ENCODE results near the gene TPM2.
A peak's percentile ranks its signal among the peaks of the same experiment; 100 is the strongest.

The TPM2 gene

GRCh38 chr9:35675732-35676392 lies 13.9 kb downstream of the TPM2 start:
- DNase-seq = peak; percentile 34

DNA sequence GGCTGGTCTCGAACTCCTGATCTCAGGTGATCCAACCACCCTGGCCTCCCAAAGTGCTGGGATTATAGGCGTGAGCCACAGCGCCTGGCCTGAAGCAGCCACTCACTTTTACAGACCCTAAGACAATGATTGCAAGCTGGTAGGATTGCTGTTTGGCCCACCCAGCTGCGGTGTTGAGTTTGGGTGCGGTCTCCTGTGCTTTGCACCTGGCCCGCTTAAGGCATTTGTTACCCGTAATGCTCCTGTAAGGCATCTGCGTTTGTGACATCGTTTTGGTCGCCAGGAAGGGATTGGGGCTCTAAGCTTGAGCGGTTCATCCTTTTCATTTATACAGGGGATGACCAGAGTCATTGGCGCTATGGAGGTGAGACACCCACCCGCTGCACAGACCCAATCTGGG lies 14.5 kb downstream of the TPM2 start:
- DNase-seq = no peak

- DNase-seq = no peak
Observed at GRCh38 chr9:35674025-35674361, 15.7 kb downstream of the TPM2 start.

DNA sequence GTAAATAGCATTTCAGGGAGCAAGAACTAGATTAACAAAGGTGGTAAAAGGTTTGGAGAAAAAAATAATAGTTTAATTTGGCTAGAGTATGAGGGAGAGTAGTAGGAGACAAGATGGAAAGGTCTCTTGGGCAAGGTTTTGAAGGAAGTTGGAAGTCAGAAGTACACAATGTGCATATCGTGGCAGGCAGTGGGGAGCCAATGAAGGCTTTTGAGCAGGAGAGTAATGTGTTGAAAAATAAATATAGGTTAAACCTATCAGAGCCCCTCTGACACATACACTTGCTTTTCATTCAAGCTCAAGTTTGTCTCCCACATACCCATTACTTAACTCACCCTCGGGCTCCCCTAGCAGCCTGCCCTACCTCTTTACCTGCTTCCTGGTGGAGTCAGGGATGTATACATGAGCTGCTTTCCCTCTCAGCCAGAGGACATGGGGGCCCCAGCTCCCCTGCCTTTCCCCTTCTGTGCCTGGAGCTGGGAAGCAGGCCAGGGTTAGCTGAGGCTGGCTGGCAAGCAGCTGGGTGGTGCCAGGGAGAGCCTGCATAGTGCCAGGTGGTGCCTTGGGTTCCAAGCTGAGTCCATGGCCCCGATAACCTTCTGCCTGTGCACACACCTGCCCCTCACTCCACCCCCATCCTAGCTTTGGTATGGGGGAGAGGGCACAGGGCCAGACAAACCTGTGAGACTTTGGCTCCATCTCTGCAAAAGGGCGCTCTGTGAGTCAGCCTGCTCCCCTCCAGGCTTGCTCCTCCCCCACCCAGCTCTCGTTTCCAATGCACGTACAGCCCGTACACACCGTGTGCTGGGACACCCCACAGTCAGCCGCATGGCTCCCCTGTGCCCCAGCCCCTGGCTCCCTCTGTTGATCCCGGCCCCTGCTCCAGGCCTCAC lies 16.3 kb downstream of the TPM2 start, which contains the start of gene CA9:
Gene CA9 (plus strand): TSS at position 797 of the 893 bp plus-strand sequence. CDS start 32 bp downstream, at position 829.
- peak; percentile 40 for DNase-seq

DNA sequence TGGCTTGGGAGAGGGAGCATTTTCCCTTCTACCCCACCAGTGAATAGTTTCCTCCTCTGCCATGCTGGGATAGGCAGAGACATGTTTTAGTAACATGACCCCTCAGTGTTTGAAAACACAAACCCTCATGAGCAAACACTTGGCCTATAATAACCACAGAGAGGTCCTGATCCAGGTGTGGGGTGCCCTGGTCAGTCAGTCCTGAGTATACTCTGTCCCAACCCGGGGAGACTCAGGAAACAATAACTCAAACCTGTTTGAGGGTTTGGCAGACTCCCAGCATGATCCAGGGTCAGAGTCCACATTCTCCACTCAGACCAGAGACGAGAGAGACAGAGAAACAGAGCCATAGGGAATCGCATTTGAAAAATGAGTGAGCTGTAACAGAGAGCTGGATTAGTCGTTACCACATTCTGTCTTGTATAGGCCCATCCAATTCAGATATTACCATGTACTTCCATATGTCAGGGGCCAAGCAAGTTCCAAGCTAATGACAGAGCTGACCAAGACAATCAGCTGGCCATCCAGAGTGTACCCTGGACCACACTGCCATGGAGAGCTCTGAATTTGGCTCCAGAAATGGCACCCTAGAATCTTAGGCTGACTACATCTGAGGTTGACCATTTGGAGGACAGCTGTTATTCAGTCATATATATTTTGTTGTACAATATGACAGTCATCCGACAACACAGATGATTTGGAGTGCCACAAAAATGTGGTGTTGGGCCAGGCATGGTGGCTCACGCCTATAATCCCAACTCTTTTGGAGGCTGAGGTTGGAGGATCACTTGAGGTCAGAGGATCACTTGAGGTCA lies 20.2 kb downstream of the TPM2 start:
- DNase-seq = no peak

DNA sequence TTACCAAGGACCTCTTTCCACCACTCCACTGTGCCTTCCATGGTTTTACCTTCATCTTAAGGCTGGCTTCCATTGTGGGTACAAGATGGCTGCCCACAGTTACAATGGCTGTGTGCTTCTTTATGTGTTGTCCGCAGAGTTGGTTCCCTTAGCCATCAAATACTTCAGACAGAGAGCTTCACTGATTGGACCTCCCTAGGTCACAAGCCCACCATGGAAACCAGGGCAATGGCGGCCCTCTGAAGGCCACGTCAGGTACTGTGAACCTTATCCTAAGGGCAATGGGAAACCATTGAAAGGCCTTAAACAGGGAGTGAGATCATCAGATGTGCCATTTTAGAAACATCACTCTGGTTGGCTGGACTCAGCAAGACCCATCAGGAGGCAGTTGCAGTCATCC lies 21.8 kb downstream of the TPM2 start:
- no peak for DNase-seq

- DNase-seq = no peak
Observed at GRCh38 chr9:35666549-35666948, 23.2 kb downstream of the TPM2 start.

DNA sequence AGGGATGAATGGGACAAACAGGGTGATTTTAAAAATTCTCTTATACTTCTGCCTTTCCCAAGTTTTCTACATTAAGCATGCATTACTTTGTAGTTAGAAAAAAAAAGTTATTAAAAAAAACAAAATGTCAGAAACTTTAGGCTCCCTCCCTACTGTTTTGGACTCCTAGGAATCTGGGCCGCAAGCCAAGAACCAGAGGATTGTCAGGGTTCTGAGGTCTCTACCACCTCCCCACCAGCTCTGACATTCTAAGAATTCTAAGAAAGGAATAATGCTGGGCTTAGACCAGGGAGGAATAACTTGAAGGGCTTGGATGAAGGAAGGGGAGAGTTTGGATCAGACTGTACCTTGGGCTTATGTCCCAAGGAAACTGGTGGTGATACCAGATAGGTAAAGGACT lies 23.7 kb downstream of the TPM2 start:
- DNase-seq = peak; percentile 93

- no peak for DNase-seq
Observed at GRCh38 chr9:35665471-35665818, 24.3 kb downstream of the TPM2 start.

DNA sequence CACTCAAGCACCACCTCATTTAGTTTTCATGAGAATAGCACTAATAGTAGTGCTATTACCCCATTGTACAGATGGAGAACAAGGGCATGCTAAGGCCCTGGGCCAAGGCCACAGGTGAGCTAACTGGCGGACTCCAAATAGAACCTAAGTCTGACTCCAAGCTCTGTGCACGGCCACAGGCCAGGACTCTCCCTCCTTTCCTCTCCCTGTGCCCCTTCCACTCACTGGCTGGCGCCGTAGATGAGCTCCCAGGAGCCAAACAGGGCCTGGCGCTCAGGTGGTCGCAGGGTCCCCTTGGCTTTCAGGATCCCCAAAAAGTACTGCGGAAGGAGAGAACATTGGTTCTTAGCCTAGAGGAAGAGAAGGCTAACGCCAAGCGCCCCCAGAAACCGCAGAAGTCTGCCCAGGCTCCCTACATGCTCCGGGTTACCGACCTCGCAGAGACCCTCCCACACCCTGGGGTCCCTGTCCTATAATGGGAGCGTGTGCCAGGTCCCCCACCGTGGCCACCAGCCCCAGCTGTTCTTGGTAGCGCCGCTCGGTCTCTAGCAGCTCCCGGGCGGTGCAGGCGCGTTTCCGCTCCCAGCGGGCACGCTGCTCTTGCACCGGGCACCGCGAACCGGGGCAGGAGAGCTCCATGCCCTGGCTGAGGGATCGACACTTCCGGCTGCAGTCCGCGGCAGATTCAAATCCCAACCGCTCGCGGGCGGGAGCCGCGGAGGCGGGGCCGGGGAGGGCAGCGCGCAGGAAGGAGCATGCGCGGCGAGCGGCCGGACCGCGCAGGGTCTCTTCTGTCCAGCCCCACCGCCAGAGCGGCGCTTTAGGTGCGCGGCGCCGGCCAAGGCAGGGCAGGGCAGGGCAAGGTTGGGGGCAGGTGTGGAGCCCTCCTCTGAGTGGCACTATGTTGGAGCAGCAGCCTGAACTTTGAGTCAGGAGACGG lies 24.9 kb downstream of the TPM2 start, which contains the start of gene ARHGEF39:
Gene ARHGEF39 (minus strand): TSS at position 665 of the 940 bp plus-strand sequence. CDS start 26 bp downstream, at position 639.
- peak; percentile 82 for DNase-seq

DNA sequence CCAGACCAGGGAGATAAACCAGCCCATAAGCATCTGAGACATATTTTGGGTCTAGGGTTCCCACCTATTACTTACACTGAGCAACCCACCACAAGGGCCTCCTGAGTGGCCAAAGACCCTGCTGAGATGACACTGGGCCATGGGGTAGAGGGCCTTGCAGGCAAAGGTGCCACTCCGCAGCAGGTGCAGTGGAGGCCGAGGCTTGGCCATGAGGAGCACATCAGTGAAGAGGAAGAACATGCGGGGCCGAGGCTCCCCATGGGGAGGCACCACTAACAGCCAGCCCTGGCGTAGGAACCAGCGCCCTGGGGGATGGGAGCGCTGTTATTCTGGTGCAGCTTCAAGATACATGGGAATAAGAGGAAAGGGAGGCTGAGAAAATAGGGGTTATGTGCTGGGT lies 27.3 kb downstream of the TPM2 start:
- DNase-seq = no peak

DNA sequence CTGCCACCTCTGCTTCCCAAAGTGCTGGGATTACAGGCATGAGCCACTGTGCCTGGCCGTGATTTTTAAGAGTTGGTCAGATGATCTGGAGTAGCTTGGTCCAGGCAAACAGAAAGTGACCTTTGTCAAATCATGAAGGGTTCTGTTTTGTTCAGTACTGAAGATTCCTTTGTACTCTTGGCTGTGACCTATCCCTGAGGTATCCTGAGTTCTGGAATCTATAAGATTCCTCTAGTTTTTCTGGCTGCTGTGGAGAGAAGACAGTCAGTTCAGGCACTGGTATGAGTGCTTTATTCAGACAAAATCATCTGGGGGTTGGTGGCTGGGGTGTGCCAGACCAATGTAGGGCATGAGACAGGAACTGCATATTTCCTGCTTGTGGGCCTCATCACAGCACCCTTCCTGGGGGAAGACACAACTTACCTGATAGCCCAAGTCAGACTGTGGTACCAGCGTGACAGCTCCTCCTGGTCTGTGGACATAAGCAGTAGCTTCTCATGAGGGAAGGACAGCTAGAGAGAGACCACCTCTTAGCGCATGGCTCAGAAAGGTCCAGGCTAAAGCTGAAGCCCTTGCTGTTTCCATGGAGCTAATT lies 27.9 kb downstream of the TPM2 start:
- DNase-seq = no peak

- peak; percentile 75 for DNase-seq
Observed at GRCh38 chr9:35660966-35661415, 28.7 kb downstream of the TPM2 start.

DNA sequence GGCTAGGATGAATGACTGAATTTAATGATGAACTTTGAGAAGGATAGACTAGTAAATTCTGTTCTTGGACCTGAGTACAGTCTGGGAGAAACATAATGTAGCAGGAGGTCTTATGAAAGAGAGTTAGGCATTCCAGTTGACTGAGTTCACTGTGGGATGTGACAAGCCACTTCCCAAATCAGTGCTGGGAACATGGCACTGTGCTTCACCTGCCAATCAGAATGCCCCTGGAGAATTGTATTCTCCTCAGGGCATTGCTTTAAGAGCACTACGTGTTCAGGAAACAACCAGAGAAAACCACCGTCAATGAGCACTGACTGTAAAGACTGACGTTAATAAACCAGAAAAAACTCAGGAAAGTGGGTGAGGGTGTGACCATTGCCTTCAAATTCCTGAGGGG lies 30.4 kb downstream of the TPM2 start:
- peak; percentile 81 for DNase-seq

- peak; percentile 61 for DNase-seq
Observed at GRCh38 chr9:35658968-35659220, 30.8 kb downstream of the TPM2 start.

GRCh38 chr9:35658137-35658967 lies 31.4 kb downstream of the TPM2 start, which contains the start of gene CCDC107:
TSS of gene CCDC107 (plus strand) at chr9:35658292. CDS start at chr9:35658380, 88 bp downstream.
- DNase-seq = peak; percentile 88

GRCh38 chr9:35657546-35658136 lies 32.1 kb downstream of the TPM2 start, which contains the start of gene RMRP:
TSS of gene RMRP (minus strand) at chr9:35658019.
- DNase-seq = peak; percentile 100

DNA sequence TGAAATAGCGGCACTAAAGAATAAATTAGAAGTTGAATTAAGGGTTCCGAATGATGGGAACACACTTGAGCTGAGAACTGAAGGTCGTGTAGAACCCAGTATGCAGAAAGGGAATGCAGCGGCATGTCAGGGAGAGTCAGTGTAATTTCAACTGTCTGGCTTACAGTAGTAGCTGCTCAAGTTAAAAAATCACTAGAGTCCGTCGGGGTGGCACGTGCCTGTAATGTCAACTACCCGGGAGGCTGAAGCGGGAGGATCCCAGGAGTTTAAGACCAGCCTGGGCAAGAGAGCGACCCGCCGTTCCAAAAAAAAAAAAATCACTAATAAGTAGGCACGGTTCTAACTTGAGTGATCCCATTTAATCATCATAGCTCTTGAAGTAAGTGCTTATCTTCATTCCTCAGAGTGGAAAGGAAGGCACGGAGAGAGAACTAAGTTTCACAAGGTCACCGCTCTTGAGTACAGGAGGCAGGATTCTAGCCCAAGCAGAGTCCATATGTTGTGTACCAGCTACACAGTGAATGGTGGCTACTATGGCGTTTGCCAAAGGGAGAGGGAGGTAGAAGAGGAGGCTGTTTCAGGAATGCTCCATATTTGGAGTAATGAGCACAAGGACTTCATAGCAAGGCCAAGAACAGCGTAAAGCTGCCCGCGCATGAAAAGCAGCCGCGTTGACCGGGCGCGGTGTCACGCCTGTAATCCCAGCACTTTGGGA lies 32.7 kb downstream of the TPM2 start:
- DNase-seq = peak; percentile 60

DNA sequence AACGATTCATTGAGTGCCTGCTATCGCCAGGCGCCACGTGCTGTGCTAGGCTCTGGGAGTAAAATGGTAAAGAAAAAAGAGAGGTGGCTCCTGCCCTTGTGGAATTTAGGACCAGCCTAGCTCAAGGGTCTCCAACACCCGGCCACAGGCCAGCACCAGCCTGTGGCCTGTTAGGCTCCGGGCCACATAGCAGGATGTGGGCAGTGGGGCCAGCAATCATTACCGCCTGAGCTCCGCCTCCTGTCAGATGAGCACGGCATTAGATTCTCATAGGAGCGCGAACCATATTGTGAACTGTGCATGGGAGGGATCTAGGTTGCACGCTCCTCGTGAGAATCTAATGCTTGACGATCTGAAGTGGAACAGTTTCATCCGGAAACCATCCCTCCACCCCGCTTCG lies 33.4 kb downstream of the TPM2 start:
- DNase-seq = no peak
